Activated B cell treated with CpG ODN at 0.5 μM for 24 hours (primary cell): ENCODE data around the gene HNRNPL. TPM values are rescaled to one million over a fixed set of nuclear protein-coding genes. Genes with fewer than 3 reads are reported as not detected.
A peak's percentile ranks its signal among the peaks of the same experiment; 100 is the strongest.
"Not testable (repeated sequence)": the region's sequence is repeated elsewhere in the genome, so short reads cannot be mapped to it uniquely, and the experiment has no call there.

Experiments used
- ATAC-seq: fragments of 200-7000 bp; cut with Tn5 transposase; one replicate; pipeline ENCODE4 v1.10.0; 2021; ENCODE audit warnings: low read depth, mild to moderate bottlenecking, moderate library complexity
- CTCF ChIA-PET: fragments of 350-600 bp; sonication (Branson Sonifier 250); formaldehyde crosslinking; loops from one replicate; lab custom pipeline; 2021; ENCODE audit warnings: antibody characterized with exemption; lab: Charles Lee
- POLR2A ChIA-PET: fragments of 350-600 bp; sonication (Branson Sonifier 250); formaldehyde crosslinking; loops from one replicate; lab custom pipeline; 2021; ENCODE audit warnings: antibody characterized with exemption; lab: Charles Lee
- DNase-seq: peaks from one replicate; pipeline ENCODE4 v3.0.0; 2022
- H3K27ac Mint-ChIP-seq: one replicate; pipeline ENCODE4 v1.8.0; 2020; ENCODE audit warnings: mixed read lengths
- H3K27me3 Mint-ChIP-seq: one replicate; pipeline ENCODE4 v1.8.0; 2021; ENCODE audit warnings: mixed read lengths
- H3K36me3 Mint-ChIP-seq: one replicate; pipeline ENCODE4 v1.8.0; 2021; ENCODE audit warnings: low read depth, mixed read lengths
- H3K4me1 Mint-ChIP-seq: one replicate; pipeline ENCODE4 v1.8.0; 2021; ENCODE audit warnings: mixed read lengths
- H3K4me3 Mint-ChIP-seq: one replicate; pipeline ENCODE4 v1.8.0; 2020; ENCODE audit warnings: mild to moderate bottlenecking, mixed read lengths
- H3K9me3 Mint-ChIP-seq: one replicate; pipeline ENCODE4 v1.8.0; 2020; ENCODE audit warnings: mixed read lengths
- CTCF ChIP-seq: fragments of 200-600 bp; IDR thresholded peaks from one replicate; pipeline ENCODE4 v1.8.0; 2022; ENCODE audit warnings: antibody characterized with exemption, mild to moderate bottlenecking
- intact Hi-C: fragments of 100-400 bp; cut with micrococcal nuclease; formaldehyde crosslinking; loops from one replicate; pipeline ENCODE4 v1.15.1; 2024
- total RNA-seq: library from RNA; stranded (reverse); gene quantifications from 2 replicates; pipeline ENCODE4 v1.2.3, GENCODE V29; 2022

HNRNPL gene
- total RNA-seq, 1 donor from 2014 or later: 546 TPM

- ChIA-PET POLR2A (interaction anchor here (0.6 to 1.7 kb wide), 14 partner anchors 24 to 419 kb away, joined by 3 to 16 read pairs (median 4); partner anchors contain the start of genes ECH1, EIF3K, MAP4K1 and MRPS12), CTCF (interaction anchor here (0.8 to 1.3 kb wide), 4 partner anchors 24 to 390 kb away, joined by 3 to 5 read pairs (median 3); partner anchors contain the start of genes FAM98C, MRPS12 and SARS2)
- intact Hi-C loops: no loop called here
- no peaks in the 10 kb centered on the region for H3K27me3 Mint-ChIP-seq
- H3K9me3 Mint-ChIP-seq: no peaks in the 10 kb centered on the region
- H3K4me3 Mint-ChIP-seq: peak overlapping the region; percentile 71
- DNase-seq: no peak
- no peak overlapping the region for H3K27ac Mint-ChIP-seq
- H3K36me3 Mint-ChIP-seq: no peaks in the 10 kb centered on the region
- no peak for ATAC-seq
- no peak for TF ChIP-seq CTCF
- H3K4me1 Mint-ChIP-seq: peaks cover 6% of the 10 kb centered on the region
Measured at GRCh38 chr19:38793177-38793576, 56.6 kb downstream of the HNRNPL start.

DNA sequence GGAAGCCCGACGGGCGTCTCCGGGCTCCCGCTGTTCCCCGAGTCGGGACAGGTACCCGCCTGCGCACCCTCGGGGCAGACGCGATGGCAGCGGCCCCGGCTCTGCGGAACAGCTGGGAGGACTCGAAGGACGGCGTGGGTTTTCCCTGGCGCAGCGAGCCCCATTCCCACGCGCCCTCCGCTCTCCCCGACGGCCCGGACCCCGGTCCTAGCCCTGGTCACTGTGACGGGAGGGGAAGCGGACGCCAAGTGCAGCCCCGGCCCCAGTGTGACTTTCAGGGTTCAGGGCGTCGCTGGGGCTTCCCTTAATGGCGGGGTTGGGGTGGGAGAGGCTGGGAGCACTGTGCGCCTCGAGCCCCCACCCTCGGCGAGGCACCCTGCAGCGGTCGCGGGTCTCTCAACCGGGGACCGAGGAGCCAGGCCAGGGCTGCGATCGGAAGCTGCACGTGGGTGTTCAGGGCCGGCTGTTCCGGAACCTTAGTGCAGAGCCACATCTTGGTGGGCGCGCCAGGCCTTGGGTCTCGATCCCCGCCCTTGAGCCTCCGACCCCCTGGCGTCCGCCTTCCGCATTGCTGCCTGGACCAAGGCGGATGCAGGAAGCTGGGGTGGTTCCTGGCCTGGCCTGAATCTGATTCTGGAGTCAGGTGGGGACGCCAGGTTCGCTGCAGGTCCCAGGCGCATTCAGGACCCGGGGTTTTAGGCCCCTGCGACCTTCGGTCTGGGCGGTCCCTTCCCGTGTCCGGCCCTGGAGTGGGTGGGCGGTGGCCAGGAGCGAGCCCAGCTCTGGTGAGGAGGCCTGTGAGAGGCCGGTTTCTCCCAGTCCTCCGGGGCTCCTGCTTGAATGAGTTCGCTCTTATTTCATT, 57.3 kb downstream of the HNRNPL start:
- peak overlapping the region; percentile 71 for H3K4me3 Mint-ChIP-seq
- intact Hi-C loops: no loop called here
- TF ChIP-seq CTCF: no peak
- ATAC-seq: peak; percentile 76
- peak; percentile 63 for DNase-seq
- CTCF ChIA-PET: interaction anchor here (0.8 to 1.3 kb wide), 4 partner anchors 23 to 390 kb away, joined by 3 to 5 read pairs (median 3); partner anchors contain the start of genes FAM98C, MRPS12 and SARS2
- POLR2A ChIA-PET: interaction anchor here (0.6 to 1.7 kb wide), 12 partner anchors 23 to 418 kb away, joined by 3 to 16 read pairs (median 4); partner anchors contain the start of genes ECH1, EIF3K, MAP4K1 and MRPS12
- no peak overlapping the region for H3K27ac Mint-ChIP-seq
- H3K9me3 Mint-ChIP-seq: no peaks in the 10 kb centered on the region
- H3K4me1 Mint-ChIP-seq: peaks cover 6% of the 10 kb centered on the region
- H3K36me3 Mint-ChIP-seq: no peaks in the 10 kb centered on the region
- no peaks in the 10 kb centered on the region for H3K27me3 Mint-ChIP-seq

- peak; percentile 85 for ATAC-seq
- H3K4me1 Mint-ChIP-seq, DNase-seq, H3K36me3 Mint-ChIP-seq, intact Hi-C loops, H3K27me3 Mint-ChIP-seq, CTCF ChIA-PET, H3K4me3 Mint-ChIP-seq, H3K27ac Mint-ChIP-seq, H3K9me3 Mint-ChIP-seq: not testable (repeated sequence)
- POLR2A ChIA-PET: interaction anchor here (1.7 kb wide), 1 partner anchor 22 kb away, joined by 13 read pairs; no protein-coding TSS in a partner anchor
Measured at GRCh38 chr19:38791451-38792064, 58.2 kb downstream of the HNRNPL start.

DNA sequence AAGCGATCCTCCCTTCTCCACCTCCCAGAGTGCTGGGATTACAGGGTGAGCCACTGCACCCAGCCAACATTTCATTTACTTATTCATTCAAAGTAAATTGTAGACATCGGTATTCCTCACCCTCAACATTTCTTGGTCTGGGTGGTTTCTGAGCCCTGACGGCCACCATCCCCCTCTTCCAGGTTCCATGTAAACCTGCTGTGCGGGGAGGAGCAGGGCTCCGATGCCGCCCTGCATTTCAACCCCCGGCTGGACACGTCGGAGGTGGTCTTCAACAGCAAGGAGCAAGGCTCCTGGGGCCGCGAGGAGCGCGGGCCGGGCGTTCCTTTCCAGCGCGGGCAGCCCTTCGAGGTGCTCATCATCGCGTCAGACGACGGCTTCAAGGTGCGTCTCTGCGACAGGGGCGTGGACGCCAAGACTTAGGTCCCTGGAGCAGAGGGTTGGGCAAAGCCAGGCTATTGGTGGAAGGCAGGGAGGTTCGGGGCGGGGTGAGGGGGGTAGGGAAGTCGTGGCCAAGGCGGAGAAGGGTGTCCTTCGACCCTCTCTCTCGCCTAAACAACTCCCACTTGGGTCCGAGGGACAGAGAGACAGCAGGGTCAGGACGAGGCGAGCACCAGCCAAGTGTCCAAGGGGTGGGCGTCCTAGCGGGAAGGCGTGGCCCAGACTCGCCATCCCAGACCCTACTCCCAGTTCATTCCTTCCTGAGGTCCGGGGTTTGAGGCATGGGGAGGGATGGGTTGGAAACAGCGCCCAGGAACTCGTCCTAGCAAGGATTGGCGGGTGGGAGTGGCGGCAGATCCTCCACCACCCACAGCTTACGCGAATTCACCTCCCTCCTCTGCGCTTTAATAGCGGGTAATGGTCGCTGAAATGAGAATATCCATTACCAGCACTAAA, 59.0 kb downstream of the HNRNPL start:
- intact Hi-C loops: not testable (repeated sequence)

DNA sequence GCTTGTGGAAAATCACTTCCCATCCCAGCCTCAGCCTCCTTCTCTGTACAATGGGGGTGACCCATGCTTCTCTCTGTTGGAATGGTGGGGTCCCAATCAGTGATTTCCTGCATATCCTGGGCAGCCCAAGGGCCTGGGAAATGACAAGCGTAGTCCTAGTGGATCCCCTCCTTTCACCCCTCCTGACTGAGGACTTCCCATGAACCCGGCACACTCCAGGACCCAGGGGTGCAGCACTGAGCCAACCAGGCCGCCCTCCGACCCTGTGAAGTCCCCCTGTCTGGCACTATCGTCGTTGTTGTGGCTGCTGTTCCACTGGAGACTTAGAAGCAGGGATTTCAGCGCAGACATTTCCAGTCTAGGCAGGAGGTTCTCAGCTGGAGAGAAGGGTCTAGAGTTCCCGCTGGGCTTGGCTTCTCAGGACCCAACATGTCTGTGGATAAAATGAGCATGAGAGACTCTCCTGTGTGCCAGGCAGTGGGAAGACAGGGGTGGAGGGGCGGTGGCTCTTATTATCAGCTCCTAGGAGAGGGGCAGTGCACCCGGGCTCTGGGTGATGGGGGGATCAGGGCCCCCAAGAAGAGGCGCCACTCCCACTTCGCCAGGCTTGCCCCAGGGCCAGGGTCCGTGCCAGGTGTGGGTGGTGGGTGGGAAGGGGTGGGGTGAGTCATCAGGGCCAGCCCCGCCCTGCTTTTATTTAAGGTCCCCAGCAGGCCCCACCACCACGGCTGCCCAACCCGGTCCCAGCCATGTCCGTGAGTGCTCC, 61.1 kb downstream of the HNRNPL start, which contains the start of gene LGALS7B:
Gene LGALS7B (plus strand): TSS at position 723 of the 766 bp plus-strand sequence. CDS start 27 bp downstream, at position 750.
- no peak for TF ChIP-seq CTCF
- intact Hi-C loops: no loop called here
- H3K9me3 Mint-ChIP-seq: no peaks in the 10 kb centered on the region
- H3K36me3 Mint-ChIP-seq: no peaks in the 10 kb centered on the region
- ATAC-seq (no peak), DNase-seq (no peak)
- ChIA-PET POLR2A (no interaction called here), CTCF (no interaction called here)
- H3K4me3 Mint-ChIP-seq: no peak within 1 kb of the TSS
- no peak within 1 kb of the TSS for H3K27ac Mint-ChIP-seq
- H3K4me1 Mint-ChIP-seq: peaks cover 6% of the 10 kb centered on the region
- no peaks in the 10 kb centered on the region for H3K27me3 Mint-ChIP-seq

More for the DNA sequence above, 59.0 kb downstream of the HNRNPL start:
- H3K9me3 Mint-ChIP-seq, H3K4me1 Mint-ChIP-seq, ATAC-seq, POLR2A ChIA-PET, H3K4me3 Mint-ChIP-seq, CTCF ChIA-PET, DNase-seq, H3K36me3 Mint-ChIP-seq, H3K27ac Mint-ChIP-seq, H3K27me3 Mint-ChIP-seq: not testable (repeated sequence)
